ENCODE results near the gene SPINT2.
A peak's percentile ranks its signal among the peaks of the same experiment; 100 is the strongest.

DNA sequence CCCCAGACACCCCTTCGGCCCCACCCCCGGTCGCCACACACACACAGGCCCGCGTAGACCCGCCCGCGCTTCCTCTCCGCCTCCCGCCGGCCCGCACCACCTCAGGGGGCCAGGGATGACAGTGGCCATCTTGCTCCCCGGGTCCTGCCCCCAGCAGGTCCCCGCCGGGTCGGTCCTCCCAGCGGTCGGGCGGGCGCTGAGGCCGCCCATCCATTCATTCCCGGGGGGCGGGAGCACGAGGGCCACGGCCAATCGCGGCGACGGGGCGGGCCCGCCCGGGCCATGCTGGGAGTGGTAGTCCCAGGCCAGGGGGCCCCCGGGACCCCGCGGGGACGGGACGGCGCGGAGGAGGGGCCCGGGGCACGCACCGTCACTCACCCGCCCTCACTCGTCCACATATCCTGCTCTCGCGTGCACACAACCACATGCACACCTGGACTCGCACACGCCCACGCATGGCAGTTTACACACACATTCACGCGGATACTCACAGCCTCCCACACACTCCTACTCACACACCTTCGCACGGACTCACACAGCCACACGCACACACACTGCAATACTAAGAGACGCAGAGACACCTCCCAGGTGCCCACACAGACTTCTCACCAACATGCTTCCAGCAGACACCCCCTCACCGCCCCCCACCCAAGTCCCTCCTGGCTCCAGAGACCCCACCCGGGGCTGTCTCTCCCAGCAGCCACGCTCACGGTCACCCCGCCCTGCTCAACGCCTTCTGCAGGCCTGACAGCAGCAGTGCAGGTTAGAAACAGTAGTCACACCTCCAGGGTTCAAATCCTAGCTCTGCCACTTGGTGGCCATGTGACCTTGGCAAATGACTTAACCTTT lies 40.1 kb upstream of the SPINT2 start, which contains the start of gene DPF1:
- TF ChIP-seq POLR2AphosphoS5 (IDR thresholded peaks at IDR 0.05; ENCODE audit: low read depth, low read length) (no peak), CTCF (IDR thresholded peaks at IDR 0.05) (no peak), TCF7L2 (IDR thresholded peaks at IDR 0.05; ENCODE audit: low read depth, low read length) (no peak)
- TF ChIP-seq, protein P1, sequence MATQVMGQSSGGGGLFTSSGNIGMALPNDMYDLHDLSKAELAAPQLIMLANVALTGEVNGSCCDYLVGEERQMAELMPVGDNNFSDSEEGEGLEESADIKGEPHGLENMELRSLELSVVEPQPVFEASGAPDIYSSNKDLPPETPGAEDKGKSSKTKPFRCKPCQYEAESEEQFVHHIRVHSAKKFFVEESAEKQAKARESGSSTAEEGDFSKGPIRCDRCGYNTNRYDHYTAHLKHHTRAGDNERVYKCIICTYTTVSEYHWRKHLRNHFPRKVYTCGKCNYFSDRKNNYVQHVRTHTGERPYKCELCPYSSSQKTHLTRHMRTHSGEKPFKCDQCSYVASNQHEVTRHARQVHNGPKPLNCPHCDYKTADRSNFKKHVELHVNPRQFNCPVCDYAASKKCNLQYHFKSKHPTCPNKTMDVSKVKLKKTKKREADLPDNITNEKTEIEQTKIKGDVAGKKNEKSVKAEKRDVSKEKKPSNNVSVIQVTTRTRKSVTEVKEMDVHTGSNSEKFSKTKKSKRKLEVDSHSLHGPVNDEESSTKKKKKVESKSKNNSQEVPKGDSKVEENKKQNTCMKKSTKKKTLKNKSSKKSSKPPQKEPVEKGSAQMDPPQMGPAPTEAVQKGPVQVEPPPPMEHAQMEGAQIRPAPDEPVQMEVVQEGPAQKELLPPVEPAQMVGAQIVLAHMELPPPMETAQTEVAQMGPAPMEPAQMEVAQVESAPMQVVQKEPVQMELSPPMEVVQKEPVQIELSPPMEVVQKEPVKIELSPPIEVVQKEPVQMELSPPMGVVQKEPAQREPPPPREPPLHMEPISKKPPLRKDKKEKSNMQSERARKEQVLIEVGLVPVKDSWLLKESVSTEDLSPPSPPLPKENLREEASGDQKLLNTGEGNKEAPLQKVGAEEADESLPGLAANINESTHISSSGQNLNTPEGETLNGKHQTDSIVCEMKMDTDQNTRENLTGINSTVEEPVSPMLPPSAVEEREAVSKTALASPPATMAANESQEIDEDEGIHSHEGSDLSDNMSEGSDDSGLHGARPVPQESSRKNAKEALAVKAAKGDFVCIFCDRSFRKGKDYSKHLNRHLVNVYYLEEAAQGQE (IDR thresholded peaks at IDR 0.05; ENCODE audit: insufficient read depth in 1 of 2, low read depth in 2 of 2, low read length in 1 of 2) = peak in 1 of 2 experiments; percentile 19; a peak in 1 of 4 replicates

Data from Panc1 (cell line).